Thyroid gland (tissue), 4 donors: ENCODE results near the gene MYOZ3. TPM values are rescaled to one million over a fixed set of nuclear protein-coding genes. Genes with fewer than 3 reads are reported as not detected.

Source experiments
- DNase-seq, 2 donors: peaks; one replicate each; pipeline ENCODE4 v3.0.0-alpha.2; 2019
- H3K27ac ChIP-seq, 3 donors: fragments of 200-600 bp; sonication (generic); 1 replicate in 2 of 3; 2 replicates in 1 of 3; pipeline ENCODE4 v1.5.1; 2016 to 2019; ENCODE audit warnings: mild to moderate bottlenecking in 1 of 3, moderate library complexity in 1 of 3
- H3K27me3 ChIP-seq: fragments of 200-600 bp; sonication (generic); one replicate; pipeline ENCODE4 v1.5.1; 2019
- H3K36me3 ChIP-seq, 2 donors: fragments of 200-600 bp; sonication (generic); one replicate each; pipeline ENCODE4 v1.5.1; 2016 to 2019
- H3K4me1 ChIP-seq, 2 donors: fragments of 200-600 bp; sonication (generic); one replicate each; pipeline ENCODE4 v1.5.1; 2017 to 2019
- H3K4me3 ChIP-seq, 3 donors: fragments of 200-600 bp; sonication (generic); replicated peaks in 1 of 3; 1 replicate in 2 of 3; 2 replicates in 1 of 3; pipeline ENCODE4 v1.5.1; 2016; ENCODE audit warnings: mild to moderate bottlenecking in 1 of 3
- H3K9me3 ChIP-seq: fragments of 200-600 bp; sonication (generic); one replicate; pipeline ENCODE4 v1.5.1; 2017
- POLR2A ChIP-seq, 2 donors: fragments of 450-650 bp; IDR thresholded peaks; one replicate each; pipeline ENCODE4 v1.6.1; 2017; ENCODE audit warnings: antibody characterized with exemption in 2 of 2, mild to moderate bottlenecking in 2 of 2, moderate library complexity in 1 of 2
- WGBS, 2 donors: methylation state at CpG; one replicate each; pipeline ENCODE4 v1.1.5; 2017; 5-methylcytosine and 5-hydroxymethylcytosine counted together
- intact Hi-C: fragments of 100-400 bp; cut with DNase I; formaldehyde crosslinking; loops from one replicate; pipeline ENCODE4 v1.15.1; 2023
- total RNA-seq, 4 donors: library from RNA; depleted of rRNA; stranded (reverse); fragments of >200 nt; gene quantifications; one replicate each; pipeline ENCODE4 v1.2.3, GENCODE V29; 2016
- TF ChIP-seq, protein P1 (sequence below), 6 experiments: fragments of 200-600 bp in 3 of 6; fragments of 450-650 bp in 3 of 6; sonication (generic) in 3 of 6; IDR thresholded peaks; one replicate each; pipeline ENCODE4 v1.5.1; 2016 to 2019; ENCODE audit warnings: antibody characterized with exemption in 6 of 6, mild to moderate bottlenecking in 2 of 6, inconsistent platforms in 1 of 6, moderate library complexity in 1 of 6

The MYOZ3 gene
- total RNA-seq, 4 donors from 2014 or later: 0.11 to 0.29 (median 0.13) TPM; not detected in 1

DNA sequence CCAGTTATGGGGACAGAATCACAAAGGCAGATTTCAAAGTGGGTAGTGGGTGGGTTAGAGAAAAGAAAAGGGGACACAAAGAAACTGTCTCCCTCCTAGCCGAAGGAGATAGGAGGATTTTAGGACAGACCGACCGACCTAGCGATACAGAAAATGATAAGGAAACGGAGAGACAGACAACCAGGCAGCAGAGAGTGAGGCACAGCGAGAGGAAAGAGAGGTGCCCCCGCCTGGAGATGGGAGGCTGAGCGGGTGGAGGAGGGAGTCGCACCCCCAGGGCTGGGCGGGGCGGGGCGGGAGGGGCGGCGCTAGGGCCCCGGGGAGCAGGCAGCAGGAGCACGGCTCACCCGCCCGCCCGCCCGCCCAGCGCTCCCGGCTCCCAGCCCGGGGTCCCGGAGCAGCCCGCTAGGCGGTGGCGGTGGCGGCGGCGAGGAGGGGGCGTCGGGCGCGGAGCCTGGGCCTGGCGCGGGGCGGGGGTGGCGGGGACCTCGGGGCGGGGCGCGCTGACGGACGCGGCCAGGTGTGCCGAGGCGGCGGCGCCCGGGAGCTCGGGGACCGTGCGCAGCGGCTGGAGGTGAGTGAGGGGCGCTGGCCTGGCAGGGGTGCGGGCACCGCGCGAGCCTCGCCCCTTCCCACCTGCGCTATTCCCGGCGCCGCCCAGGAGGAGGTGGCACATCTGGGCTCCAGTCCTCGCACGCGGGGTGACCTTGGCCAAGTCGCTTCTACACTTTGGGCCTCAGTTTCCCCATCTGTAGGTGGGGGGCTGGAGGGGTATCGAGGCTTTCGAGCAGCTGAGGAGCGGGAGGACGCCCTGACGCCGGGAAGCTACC lies 36.5 kb upstream of the MYOZ3 start:
- Histone ChIP-seq H3K27ac (peak overlapping the region; percentile 83 to 95 (median 88)), H3K36me3 (no peaks in the 10 kb centered on the region), H3K9me3 (no peaks in the 10 kb centered on the region), H3K4me3 (peak overlapping the region; percentile 11 to 81 (median 48)), H3K27me3 (no peaks in the 10 kb centered on the region), H3K4me1 (peaks cover 5 to 48% of the 10 kb centered on the region in 2 donors)
- 6 to 32% methylated on average over 8 to 42 of the region's 74 CpGs for WGBS, 2 donors
- DNase-seq: no peak
- intact Hi-C loops: no loop called here
- TF ChIP-seq POLR2A (IDR thresholded peaks at IDR 0.05): no peak
- TF ChIP-seq, protein P1, sequence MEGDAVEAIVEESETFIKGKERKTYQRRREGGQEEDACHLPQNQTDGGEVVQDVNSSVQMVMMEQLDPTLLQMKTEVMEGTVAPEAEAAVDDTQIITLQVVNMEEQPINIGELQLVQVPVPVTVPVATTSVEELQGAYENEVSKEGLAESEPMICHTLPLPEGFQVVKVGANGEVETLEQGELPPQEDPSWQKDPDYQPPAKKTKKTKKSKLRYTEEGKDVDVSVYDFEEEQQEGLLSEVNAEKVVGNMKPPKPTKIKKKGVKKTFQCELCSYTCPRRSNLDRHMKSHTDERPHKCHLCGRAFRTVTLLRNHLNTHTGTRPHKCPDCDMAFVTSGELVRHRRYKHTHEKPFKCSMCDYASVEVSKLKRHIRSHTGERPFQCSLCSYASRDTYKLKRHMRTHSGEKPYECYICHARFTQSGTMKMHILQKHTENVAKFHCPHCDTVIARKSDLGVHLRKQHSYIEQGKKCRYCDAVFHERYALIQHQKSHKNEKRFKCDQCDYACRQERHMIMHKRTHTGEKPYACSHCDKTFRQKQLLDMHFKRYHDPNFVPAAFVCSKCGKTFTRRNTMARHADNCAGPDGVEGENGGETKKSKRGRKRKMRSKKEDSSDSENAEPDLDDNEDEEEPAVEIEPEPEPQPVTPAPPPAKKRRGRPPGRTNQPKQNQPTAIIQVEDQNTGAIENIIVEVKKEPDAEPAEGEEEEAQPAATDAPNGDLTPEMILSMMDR (IDR thresholded peaks at IDR 0.05): peak in 1 of 6 experiments; percentile 26

DNA sequence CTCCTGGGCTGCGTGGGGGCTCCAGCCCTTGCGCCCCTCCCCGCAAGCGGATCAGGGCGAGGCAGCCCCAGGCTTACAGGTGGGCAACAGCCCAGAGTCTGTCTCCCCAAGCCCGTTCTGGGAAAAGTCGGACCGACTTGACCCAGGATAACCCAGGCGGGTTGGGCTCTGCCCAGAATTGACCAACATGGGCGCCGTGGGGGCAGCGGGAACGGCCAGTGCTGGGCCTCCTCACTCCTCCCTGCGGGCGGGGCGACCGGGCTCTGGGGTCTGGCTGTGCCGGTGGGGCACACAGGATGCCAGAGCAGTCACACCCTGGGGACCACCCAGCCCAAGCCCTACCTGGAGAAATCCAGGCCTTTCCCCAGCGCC lies 35.9 kb upstream of the MYOZ3 start:
- WGBS, 2 donors: 0 to 20% methylated on average over 3 to 5 of the region's 19 CpGs
- no peak for TF ChIP-seq POLR2A (IDR thresholded peaks at IDR 0.05)
- TF ChIP-seq, protein P1 (IDR thresholded peaks at IDR 0.05): no peak
- peak; percentile 51 to 61 for DNase-seq
- no peaks in the 10 kb centered on the region for H3K9me3 ChIP-seq
- intact Hi-C loops: no loop called here
- H3K4me1 ChIP-seq: peaks cover 5 to 50% of the 10 kb centered on the region in 2 donors
- peak overlapping the region; percentile 11 to 81 (median 48) for H3K4me3 ChIP-seq
- H3K27ac ChIP-seq: peak overlapping the region; percentile 83 to 95 (median 88)
- no peaks in the 10 kb centered on the region for H3K27me3 ChIP-seq
- H3K36me3 ChIP-seq: no peaks in the 10 kb centered on the region

DNA sequence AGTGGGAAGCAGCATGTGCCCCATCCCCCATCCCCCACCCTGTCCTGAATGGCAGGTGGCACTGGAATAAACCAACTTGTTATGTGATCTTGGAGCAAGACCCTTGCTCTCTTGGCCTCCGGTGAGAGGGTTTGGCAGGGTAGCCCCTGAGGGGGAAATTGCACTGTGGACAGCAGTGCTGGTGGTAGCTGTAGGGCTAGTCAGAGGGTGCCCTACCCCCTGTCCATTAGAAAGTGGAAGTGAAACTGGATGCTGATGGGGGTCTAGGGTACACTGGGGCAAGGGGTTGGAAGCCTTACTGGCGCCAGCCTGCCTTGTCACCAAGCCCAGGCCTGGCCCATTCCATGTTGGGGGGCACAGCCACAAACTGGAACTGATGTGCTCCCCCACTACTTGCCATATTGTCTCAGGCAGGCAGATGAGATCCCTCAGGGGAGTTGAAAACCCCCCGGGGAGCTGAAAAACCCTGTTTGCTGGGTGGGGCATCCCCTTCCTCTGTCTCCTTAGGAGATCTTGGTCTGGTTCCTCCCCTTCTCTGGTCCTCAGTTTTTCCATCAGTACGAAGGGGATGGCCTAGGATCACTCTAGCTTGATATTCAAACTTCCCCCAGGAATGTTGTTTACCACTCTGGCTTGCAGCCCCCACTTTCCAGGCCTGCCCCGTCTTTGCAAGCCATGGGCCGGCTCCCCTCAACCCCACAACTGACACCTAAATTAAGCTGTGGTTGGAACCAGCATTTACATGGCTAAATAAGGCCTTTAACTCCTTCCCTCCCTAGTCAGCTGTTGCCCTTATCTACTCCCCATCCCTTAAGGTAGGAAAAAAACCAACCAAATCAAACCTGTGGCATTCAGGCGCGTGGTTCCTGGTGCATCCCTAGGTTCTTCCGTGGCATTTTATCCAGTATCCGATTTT lies 35.0 kb upstream of the MYOZ3 start:
- peaks cover 5 to 60% of the 10 kb centered on the region in 2 donors for H3K4me1 ChIP-seq
- intact Hi-C loops: no loop called here
- no peak for DNase-seq

DNA sequence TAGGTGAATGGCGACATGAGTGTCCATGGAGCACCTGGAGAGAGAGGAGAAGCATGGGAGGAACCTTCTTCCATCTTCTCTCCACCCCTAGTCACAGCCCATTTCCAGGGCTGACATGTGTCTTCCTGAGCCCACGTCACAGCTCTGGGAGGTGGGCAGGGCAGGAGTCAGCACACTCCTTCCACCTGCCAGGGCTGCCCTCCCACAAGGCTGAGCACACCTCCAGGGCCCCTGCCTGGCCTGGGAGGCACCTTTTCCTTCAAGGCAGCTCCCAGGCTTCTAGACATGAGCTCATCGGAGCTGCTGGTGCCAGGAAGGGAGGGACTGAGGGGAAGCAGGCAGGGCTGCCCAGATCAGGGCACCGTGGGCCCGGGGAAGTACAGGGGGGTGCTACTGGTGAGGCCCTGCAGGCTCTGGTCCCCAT lies 34.2 kb upstream of the MYOZ3 start:
- Histone ChIP-seq H3K27ac (peak overlapping the region; percentile 83 to 95 (median 88)), H3K4me3 (no peak overlapping the region), H3K27me3 (no peaks in the 10 kb centered on the region), H3K4me1 (peaks cover 5 to 63% of the 10 kb centered on the region in 2 donors), H3K9me3 (no peaks in the 10 kb centered on the region), H3K36me3 (no peaks in the 10 kb centered on the region)
- 58 to 81% methylated on average over 2 to 5 of the region's 5 CpGs for WGBS, 2 donors
- TF ChIP-seq, protein P1 (IDR thresholded peaks at IDR 0.05): no peak
- TF ChIP-seq POLR2A (IDR thresholded peaks at IDR 0.05): peak in 1 of 2 donors; percentile 5
- peak in 1 of 2 donors; percentile 50 for DNase-seq
- intact Hi-C loops: no loop called here

More for the DNA sequence above, 35.0 kb upstream of the MYOZ3 start:
- Histone ChIP-seq H3K4me3 (peak overlapping the region in 1 of 3 donors; percentile 81), H3K27ac (peak overlapping the region; percentile 83 to 95 (median 88)), H3K36me3 (no peaks in the 10 kb centered on the region), H3K9me3 (no peaks in the 10 kb centered on the region), H3K27me3 (no peaks in the 10 kb centered on the region)
- WGBS, 2 donors: 83% methylated on average over 9 to 10 of the region's 10 CpGs
- no peak for TF ChIP-seq POLR2A (IDR thresholded peaks at IDR 0.05)
- TF ChIP-seq, protein P1 (IDR thresholded peaks at IDR 0.05): no peak
